GM12891 (cell line): ENCODE results near the gene TTLL5.

Source experiments
- POLR2A ChIP-seq: IDR thresholded peaks from 2 replicates; pipeline ENCODE4 v1.6.1; 2011; ENCODE audit warnings: low read depth, low read length, control low read depth
- POLR2AphosphoS5 ChIP-seq: IDR thresholded peaks from 2 replicates; pipeline ENCODE4 v1.6.1; 2011; ENCODE audit warnings: low read depth, low read length, control low read depth
- SPI1 ChIP-seq: IDR thresholded peaks from 2 replicates; pipeline ENCODE4 v1.6.1; 2011; ENCODE audit warnings: low read depth, low read length, control low read depth
- TAF1 ChIP-seq: IDR thresholded peaks from 2 replicates; pipeline ENCODE4 v1.6.1; 2011; ENCODE audit warnings: low read depth, low read length, control low read depth

DNA sequence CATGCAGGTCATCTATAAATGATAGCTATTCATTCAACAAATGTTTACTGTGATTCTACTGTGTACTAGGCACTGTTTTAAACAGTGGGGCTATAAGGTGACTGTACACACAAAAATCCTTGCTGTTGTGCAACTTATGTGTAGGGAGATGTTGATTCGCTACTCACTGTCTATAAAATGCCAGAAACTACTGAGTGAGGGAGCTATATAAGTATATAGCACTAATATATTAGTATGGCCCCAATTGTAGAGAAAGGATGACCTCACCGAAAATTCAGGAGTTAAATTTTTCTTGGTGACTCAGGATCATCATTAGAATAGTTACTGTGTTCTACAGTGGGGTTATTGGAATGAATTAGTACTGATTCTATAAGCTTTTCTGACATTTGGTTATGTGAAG is 203.3 kb downstream of the TTLL5 start:
- TF ChIP-seq POLR2A: no peak
- no peak for TF ChIP-seq TAF1
- no peak for TF ChIP-seq POLR2AphosphoS5
- no peak for TF ChIP-seq SPI1
